NK-92 (cell line): ENCODE results near the gene COMMD10.

Source experiments
- DNase-seq: peaks from one replicate; lab custom pipeline; 2025; ENCODE audit not compliant: unreplicated experiment; lab: John Stamatoyannopoulos, UW

Gene COMMD10

DNA sequence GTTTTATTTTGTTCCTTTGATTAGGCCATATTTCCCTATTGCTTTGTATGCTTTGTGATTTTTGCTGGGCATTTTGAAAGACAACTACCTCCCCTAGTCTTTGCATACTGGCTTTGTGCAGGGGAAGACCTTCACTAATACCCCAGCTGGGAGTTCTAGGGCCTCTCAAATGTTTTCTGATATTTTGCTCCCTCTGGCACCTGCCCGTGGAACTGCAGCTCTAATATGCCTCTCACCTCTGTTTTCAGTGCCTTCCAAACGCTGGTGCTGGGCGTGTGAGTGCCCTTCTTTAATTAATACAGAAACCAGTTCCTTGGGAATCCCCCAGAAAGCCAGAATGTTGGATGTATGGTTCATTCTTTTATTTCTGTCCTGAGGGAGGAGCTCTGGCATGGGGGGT lies 204.5 kb downstream of the COMMD10 start:
- no peak for DNase-seq

DNA sequence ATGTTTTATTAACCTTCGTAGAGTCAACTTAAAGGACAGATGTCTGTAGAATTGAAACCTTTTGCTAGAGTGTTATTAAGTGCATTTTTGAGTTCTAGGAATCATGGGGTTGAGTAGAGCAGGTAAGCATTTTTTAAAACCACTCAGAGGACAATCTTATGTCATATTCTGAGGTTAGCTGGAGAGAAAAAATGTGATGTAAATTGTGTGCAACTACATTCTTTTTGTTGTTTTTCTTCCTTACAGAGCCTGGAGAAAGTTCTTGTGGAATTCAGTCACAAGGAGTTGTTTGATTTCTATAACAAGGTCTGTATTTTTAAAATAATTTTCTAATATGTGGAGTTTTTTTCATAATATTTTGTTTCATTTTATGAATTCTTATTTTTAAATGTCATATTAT lies 206.4 kb downstream of the COMMD10 start:
- DNase-seq: no peak

DNA sequence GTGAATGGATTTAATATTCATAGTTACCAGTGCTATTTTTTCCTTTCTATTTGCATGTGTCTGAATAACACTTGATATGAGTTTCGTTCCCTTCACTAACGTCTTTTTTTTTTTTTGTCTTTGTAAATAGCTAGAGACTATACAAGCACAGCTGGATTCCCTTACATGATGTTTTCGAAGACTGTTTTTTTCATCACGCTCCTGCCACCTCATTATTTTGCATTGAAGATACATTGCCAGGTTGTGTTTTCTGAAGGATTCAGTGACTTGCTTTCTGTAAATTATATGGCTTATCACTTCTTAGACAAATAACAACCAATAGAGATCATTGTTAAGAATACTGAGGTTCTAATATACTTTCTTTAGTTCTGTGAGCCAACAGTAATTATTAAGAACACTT lies 207.5 kb downstream of the COMMD10 start:
- no peak for DNase-seq

DNA sequence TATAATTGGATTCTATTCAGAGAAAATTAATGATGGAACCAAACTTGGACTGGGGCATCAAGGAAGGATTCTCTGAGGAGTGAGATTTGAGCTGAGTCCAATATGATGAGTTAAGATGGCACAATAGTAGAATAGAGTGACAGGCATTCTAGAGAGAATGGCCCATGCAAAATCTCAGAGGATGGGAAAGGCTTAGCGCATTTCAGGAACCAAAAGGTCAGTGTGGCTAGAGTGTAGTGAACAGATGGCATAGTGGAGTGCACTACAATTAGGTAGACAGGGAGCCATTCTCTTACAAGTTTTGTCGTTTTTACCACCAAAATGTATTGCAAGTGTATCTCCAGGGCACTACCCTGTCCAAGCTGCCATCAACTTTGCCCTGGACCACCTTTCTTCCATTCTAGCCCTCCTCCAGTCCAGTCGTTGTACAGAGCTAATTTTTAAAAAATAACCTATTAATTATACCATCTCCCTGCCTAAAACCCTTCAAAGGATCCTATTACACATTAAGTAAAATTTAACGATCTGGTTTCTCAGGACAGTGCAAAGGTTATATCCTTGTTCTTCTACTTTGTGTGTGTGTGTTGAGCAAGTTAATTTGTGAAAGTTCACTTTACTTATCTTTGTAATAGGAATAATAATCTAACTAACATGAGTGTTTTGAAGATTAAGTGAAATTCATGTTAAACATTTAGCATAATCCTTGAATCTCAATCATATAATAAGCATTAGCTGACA lies 211.7 kb downstream of the COMMD10 start:
- no peak for DNase-seq

DNA sequence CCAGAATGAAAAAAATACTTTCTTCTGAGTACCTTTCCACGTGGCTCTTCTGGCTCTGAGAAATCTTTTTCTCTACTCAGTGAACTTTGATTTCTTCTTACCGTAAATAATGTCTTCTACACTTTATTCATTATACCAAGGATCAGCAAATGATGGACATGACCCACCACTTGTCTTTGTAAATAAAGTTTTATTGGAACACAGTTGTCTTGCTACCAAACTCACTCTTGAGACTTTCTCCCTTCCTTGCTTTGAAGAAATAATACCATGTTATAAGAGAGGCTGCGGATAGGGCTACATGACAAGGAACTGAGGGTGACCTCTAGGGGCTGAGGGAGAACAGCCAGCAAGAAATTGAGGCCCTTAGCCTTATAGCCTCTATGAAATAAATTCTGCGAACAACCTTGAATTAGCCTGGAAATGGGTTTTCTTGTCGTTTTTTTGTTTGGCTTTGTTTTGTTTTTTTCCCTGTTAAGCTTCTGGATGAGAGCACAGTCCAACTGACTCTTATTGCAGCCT lies 212.5 kb downstream of the COMMD10 start:
- DNase-seq: no peak

DNA sequence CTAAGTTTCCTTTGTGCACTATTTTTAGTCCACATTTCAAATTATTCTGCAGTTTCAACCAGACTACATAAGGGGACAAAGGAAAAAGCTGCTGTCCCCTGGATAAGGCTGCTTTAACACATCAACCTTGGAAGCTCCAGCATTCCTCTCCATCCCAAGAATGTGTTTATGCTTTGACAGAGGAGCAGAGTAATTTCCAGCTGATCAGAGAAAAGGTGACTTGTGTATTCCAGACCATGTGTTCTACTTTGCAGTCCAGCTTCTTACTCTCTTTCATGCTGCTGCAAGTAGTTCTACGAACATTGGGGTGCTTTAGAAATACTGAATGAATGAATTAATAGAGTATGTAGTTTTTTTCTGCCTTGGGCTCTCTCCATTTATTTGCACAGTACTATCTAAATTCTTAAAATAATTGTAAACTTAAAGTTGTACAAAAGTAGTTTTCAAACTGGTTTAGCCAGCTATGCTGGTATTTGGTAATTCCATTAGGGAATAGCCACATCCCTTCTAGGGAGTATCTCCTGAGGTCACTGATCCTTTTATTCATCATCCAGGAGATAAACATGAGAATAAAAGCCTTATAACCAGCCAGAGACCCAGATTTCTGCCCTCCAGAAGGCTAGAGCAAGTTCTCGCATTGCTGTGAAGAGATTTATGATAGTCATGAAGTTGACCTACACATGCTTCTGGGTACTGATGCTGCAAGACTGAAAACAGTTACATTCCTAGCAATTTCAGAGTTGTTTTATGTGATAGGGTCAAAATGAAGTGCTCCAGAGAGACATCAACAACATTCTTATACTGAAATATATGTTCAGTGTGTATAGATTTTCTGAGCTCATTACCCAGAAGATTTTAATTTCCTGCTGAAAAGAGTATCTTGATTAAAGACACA lies 215.2 kb downstream of the COMMD10 start:
- DNase-seq: no peak

DNA sequence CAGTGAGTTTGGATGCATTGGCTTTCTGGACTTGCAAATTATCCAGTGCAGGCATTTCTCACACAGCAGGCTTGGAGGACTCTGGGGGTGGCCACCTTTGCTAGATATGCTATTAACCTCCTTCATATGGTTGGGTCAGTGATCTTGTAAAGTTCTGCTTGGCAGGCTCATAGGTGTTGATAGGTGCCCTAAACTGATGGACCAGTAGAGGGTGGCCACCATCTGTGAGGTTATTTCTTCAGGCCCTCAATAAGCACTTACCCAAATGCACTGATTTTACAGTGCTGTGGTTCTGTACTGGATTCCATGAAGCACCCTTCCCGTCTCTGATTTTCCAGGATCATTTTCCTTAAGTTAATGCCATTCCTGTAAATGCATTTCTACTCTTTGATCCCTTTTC lies 216.3 kb downstream of the COMMD10 start:
- DNase-seq: no peak

DNA sequence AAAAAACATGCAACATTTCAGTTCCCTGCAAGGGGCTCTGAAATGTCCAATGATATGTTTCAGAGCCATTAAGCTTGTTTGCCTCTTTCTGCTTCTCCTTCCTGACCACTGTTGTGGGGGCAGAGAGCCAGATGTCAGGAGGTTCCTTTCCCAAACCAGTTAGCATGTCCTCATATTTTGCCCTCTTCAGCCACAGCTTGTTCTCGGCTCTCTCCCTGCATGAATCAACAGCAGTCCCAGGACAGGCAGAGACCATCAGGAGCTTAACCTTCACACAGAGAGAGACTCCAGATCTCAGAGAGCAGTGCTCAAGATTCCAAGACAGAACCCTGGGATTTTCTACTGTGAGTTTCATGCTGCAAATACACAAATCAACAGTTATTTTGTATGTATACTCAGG lies 218.5 kb downstream of the COMMD10 start:
- DNase-seq: no peak

DNA sequence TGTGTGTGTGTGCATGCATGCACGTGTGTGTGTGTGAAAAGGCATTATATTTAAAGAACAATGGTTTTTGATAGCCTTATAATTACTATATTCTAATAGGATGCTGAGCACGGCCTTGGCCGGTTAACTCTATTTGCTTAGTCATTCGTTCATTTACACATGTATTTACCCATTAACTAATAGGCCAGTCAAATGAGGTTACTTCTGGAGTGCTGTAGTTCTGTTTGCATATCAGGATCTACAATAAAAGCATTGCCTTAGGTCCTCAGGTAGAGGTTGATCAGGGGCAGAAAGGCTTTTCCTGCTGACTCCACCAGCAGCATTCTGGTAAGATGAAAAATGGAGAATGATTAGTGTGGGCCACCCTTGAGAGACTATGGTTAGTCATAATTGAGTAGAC lies 219.0 kb downstream of the COMMD10 start:
- DNase-seq: no peak

DNA sequence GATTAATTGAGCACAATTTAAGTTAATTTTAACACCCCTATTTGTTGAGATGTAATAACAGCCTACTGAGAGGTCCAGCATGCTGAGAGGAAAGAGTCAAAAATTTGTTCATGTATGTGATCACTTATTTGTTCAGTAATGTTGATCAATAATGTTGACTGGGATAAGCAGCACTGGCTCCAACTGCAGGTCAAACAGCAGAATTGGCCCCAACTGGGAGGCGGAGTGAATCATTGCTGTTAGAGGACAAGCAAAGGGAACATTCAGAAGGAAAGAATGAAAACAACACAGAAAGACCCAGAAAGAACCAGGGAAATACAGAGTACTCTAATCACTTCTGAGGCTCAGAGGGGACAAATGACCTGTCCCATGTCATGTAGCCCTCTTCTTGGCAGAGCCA lies 221.1 kb downstream of the COMMD10 start:
- no peak for DNase-seq

DNA sequence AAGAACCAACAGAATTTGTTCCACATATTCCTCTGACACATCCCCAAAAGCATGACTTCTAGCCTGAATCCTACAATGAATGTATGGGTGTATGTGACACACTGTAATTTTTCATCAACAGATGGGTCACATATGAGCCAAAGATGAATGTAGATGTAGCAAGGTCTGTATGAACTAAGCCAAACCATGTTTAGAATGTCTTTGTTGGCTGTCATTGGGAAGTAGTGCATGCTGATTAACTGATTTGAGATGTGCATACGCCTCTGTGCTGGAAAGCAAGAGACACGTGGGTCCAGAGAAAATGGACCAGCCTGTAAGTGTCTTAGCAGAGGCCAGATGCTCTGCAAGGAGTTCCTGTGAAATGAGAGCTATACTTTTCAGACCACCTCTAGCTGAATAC lies 222.0 kb downstream of the COMMD10 start:
- DNase-seq: no peak

DNA sequence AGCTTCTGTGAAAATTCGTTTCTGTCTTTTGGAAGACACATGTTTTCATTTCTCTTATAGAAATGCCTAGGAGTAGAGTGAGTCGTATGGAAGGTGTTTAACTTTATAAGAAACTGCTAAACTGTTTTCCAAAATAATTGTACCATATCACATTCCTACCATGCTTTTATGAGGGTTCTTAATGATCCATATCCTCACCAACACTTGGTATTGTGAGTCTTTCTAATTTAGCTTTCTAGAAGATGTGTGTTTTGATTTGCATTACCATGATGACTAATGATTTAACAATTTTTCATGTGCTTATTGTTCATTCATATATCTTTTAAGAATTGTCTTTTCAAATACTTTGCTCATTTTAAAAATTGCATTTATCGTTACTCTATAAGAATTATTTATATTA lies 223.6 kb downstream of the COMMD10 start:
- DNase-seq: no peak

DNA sequence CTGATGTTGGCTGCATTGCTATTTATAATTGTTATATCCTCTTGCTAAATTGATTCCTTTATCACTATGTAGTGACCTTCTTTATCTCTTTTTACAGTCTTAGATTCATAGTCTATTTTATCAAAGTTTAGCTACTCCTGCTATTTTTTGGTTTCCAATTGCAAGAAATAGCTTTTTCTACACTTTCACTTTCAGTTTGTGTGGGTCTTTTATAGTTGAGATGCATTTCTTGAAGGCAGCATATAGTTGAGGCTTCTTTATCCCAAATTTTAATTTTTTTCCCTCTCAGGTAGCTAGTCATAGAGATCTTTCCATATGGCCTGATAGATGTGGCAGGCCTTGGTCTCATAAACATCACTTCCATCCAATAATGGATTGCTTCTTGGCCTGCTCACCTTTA lies 228.5 kb downstream of the COMMD10 start:
- no peak for DNase-seq

DNA sequence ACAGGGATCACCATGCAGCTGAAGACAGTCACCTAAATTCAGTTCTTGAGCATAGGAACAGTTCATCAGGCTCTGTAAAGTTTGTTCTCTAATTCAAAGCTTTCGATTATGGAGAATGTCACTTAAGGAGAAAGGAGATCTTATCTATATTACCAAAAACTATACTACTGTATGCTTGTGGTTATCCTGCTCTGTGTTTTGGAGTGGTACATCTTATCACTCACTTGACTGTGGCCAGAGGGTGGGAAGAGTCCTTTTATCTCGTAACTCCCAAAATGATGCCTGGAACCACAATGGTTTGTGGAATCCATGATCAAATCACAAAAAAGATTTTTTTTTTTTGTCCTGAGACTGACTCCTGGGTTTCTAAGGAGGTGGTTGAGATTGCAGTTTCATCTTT lies 230.7 kb downstream of the COMMD10 start:
- no peak for DNase-seq

DNA sequence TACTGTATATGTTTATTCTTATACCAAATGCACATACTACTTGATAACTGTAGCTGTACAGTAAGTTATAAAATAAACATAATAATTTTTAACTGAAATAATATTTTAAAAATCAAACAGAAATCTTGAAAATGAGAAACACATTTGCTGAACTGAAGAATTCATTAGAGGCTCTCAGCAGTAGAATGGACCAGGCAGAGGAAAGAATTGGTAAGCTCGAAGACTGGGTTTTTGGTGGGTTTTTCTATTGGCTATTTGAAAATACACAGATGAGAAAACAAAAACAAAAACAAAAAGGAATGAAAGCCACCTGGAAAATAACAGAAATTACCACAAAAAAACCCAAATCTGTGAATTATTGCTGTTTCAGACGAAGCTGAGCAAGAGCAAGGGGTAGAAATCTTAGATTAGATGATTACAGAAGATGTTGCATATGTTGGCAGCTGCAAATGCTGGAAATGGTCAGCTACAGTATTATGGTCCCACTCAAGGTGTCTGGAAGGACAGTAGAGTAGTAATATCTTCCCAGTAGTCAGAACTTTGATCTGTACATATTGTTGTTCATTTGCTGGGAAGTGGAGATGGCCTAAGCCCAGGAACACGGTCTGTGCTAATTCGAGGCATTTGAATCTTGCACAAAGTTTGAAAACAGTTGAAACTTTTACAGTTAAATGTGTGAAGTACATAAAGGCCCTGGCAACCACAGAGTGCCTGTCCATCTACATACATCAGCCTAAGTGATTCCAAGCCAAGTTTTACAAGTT lies 233.4 kb downstream of the COMMD10 start:
- DNase-seq: no peak

DNA sequence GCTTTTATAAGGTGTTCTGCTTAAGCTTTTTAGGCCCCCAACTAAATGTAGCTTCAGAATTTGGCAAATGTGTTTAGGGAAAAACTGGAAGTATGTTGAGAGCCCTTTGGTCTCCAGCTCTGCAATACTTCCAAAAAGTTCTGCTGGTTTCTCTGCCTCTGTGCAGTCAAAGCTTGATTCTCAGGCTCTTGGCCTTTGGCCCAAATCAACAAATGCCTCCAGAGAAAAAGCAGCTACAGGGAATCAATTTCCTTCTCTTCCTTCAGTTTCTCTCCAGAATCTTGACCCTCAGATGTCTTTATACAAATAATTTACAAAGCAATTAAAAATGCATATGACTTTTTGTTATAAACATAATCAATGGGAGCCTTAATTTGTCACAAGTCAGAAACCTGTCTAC lies 235.7 kb downstream of the COMMD10 start:
- no peak for DNase-seq

DNA sequence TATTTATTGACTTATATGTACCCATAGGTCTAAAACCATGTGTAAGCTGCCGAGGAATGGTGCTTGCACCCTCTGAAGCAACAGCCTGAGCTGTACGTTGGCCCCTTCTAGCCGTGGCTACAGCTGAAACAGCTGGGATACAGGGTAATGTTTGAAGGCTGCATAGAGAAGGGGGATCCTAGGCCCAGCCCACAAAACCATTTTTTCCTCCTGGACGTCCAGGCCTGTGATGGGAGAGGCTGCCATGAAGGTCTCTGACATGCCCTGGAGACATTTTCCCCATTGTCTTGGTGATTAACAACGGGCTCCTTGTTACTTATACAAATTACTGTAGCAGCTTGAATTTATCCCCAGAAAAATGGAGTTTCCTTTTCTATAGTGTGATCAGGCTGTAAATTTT lies 244.7 kb downstream of the COMMD10 start:
- no peak for DNase-seq

DNA sequence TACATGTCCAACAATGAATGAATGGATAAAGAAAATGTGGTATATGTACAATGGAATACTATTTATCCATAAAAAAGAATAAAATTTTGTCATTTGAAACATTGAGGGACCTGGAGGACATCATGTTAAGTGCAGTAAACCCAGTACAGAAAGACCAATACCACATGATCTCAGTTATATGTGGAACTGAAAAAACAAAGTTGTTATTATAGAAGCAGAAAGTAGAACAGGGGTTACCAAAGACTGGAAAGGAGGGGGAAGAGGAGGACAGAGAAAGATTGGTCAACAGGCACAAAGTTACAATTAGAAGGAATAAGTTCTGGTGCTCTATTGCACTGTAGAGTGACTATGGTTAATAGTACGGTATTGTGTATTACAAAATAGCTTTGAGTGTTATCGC lies 256.0 kb downstream of the COMMD10 start:
- no peak for DNase-seq
